T-helper 22 cell (primary cell): Measurements from ENCODE around the gene LMO4.

ENCODE experiments used
- DNase-seq: peaks from one replicate; pipeline ENCODE4 v3.0.0-alpha.2; 2020; ENCODE audit warnings: low read depth

Gene LMO4

DNA sequence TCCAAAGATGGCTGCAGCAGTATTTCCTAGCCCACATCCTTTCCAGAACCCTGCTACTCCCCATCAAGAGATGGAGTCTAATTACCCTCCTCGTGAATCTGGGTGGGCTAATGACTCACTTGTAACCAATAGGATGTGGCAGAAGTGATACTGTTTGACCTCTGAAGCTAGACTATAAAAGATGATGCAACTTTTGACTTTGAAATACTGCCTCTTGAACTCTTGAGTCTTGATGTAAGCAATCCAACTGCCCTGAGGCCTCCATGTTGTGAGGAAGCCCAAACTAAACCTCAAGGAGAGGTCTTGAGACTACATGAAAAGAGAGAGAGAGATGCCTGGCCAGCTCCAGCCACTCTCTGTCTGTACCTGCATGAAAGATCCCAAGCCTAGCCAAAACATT, 29.5 kb downstream of the LMO4 start:
- no peak for DNase-seq

DNA sequence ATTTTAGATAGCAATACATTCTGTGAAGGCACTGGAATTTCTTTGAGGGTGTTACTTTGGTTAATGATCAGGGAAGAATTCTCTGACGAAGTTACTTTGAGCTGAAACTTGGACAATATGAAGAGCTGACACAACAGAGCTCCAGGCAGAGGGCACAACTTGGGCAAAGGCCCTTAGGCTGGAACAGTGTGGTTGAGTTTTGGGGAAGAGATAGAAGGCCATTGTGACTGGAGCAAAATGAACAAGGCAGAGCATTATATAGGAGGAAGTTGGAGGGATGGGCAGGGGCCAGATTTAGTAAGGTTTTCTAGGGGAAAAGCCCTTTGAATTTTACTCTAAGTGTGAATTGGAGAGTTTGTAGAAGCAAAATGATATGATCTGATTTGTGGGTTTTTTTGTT, 30.9 kb downstream of the LMO4 start:
- DNase-seq = no peak

DNA sequence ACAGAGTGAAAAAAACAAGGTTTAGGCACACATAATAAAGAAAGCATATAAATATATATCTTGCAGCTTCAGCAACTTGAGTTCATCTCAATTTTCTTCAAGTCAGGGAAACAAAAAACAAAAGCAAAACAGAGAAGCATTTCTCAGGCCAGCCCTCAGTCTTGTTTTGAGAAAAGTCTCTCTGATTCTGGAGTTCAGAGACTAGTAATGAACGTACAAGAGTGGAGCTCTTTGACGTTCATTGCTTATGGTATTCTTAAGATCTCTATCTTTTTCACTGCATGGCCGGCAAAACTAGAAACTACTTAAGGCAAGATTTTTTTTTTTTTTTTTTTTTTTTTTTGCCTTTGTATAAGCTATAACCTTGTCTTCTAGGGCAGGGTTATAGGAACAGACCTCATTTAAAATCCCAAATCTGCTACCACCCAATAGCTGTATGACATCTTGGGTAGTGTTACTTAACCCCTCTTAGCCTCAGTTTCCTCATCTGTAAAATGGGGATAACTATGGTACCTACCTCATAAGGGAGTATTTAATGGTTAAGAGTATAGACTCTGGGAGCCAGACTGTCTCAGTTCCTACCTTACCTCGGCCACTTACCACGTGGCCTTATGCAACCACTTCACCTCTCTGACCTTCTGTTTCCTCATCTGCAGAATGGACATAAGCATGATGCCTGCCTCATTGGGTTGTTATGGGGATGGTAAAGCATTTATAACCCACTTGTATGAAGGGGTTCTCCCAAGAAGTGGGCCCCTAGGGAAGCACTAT, 33.6 kb downstream of the LMO4 start:
- no peak for DNase-seq

- DNase-seq = no peak
Measured at GRCh38 chr1:87362834-87363426, 34.2 kb downstream of the LMO4 start.

DNA sequence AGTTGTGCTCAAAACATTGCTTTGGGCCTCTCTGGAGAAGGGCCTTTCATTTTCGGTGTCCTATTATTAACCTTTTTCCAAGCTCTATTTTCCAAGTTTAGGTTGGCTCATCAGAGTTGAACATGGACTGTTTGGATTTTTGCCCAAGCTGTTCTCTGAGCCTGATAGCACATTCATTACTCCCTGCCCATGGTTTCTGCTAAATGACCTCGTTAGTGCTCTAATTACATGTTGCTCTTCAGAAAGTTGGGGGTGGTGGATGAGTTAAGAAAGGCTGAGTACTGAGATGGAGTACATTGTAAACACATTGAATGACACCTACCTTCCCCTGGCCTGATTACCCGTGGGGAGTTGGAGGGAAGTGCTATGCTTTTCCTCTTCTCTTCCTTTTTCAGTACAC, 38.9 kb downstream of the LMO4 start:
- no peak for DNase-seq

DNA sequence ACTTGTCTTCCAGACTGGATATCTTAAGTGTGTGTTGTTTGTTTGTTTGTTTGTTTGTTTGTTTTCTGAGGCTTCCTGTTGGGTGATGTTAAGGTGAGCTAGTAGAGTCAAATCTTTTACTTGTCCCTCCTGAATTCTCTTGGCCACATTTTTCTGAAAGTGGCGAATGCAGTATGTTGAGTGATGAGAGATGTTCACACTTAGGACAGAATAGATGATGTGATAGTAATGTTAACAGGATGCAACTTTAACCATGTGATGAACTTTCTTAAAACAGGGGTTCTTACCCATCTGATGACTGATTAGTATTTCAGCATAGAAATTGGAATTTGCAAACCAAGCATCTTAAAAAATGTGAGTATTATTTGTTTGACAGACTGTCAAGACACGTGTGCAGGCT, 40.2 kb downstream of the LMO4 start:
- no peak for DNase-seq

GRCh38 chr1:87369736-87370478, 41.2 kb downstream of the LMO4 start:
- no peak for DNase-seq

GRCh38 chr1:87370544-87370943, 41.9 kb downstream of the LMO4 start:
- no peak for DNase-seq

DNA sequence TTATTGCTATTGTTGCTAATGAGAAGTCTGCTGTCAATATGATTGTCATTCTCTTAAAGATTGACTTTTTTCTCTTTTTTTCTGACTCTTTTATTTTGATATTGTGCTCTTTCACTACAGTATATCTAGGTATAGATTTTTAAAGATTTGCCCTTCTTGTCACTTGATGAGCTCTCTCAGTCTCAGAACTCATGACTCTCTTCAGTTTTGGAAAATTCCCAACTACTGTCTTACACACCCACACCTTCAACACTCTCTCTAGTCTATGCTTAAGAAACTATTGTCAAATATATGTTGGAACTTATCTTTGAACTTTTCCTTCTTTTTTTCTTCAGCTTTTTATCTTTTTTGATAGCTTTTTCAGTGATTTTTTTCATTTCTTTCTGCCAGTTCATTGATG, 50.6 kb downstream of the LMO4 start:
- no peak for DNase-seq

DNA sequence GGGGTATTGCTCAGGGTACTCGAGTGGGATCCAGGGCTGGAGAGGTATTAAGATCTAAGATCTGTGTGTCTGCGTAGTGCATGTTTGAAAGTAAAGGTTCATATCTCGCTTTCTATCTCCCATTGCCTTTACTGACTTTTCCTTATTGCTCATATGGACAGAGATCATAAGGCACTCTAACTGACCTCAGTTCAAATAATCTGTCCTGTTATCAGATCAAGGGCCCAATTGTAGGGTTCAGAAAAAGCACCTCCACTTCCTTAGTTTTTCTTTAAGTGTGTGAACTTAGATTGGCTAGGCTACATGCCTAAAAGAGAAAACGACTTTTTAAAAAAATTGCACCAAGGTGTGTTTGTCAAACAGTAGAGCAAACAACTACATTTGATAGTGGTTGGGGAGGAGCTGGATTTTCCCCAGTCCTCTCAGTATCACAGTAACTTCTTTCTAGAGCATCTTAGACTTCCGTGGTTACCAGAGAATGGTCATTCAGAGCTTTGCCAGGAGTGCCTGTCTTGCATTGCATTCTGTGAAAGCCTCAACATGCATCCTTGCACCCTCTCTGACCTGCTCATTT, 57.6 kb downstream of the LMO4 start:
- DNase-seq = no peak

GRCh38 chr1:87388411-87388810, 59.7 kb downstream of the LMO4 start:
- no peak for DNase-seq

DNA sequence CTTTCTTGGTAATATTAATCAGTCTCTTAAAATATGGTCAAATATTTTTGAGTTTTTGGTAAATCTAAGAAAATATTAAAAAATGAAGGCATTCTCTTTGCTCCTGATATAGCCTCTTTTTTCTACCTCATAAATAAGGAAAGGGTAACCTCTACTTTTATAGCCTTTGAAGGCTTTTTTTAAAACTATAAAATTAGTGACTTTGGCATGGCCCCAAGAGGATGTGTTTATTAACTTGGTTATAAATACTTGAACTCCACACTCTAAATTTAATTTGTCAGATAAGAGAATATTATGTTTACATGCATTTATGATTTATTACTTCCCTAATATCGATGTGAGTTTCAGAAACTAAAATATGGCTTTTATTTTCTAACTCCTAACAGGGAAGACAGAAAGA, 60.3 kb downstream of the LMO4 start:
- no peak for DNase-seq

DNA sequence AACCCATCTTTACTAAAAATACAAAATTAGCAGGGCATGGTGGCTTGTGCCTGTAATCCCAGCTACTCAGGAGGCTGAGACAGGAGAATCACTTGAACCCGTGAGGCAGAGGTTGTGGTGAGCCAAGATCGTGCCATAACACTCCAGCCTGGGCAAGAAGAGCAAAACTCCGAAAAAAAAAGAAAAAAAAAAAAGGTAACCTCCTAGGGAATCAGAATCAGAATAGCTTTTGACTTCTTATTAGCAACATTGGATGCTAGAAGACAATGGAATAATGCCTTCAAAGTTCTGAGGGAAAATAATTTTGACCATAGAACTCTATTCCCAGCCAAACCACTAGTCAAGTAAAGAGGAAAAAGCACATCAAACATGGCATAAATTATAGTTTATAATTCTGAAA, 60.9 kb downstream of the LMO4 start:
- no peak for DNase-seq

DNA sequence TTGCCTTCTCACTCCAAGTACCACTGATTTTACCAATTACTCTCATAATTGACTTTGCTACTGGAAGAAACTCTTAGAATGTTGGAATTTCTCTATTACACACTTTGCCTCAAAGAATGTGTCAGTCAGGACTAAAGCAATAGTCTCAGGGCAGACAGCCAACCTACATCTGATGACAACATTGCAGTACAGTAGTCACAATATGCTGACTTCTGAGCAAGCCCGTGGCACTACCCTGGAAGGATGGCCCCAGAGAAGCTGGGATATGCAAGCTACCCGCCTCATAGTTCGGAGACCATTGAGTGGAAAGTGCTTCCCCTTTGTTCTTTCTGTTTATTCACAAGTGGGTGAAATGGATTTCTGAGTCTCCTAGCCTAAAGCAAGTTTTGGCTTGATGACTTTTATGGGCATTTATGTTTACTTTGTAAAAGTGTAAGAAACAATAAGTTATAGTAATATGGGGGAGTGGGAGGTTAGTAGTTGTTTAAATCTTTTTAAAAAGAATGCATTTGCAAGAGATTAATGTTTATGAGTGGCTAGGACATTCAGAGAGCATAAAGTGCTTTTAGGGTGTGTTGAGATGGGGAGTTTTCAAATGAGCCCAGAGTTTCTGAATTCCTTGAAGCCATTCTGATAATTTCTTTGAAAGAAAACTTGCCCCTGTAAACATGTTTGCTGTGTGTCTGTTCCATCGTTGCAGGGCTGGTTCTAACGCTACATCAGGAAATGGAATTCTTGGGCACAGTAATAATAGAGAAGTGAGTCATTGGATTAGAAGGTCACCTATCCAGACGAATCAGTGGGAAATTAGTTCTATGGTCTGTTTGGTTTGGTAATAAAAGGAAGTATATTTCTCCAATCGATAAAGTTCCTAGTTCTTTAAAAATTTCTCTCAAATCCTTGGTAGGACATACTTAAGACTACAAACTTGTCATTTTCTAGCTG, 63.8 kb downstream of the LMO4 start:
- no peak for DNase-seq

DNA sequence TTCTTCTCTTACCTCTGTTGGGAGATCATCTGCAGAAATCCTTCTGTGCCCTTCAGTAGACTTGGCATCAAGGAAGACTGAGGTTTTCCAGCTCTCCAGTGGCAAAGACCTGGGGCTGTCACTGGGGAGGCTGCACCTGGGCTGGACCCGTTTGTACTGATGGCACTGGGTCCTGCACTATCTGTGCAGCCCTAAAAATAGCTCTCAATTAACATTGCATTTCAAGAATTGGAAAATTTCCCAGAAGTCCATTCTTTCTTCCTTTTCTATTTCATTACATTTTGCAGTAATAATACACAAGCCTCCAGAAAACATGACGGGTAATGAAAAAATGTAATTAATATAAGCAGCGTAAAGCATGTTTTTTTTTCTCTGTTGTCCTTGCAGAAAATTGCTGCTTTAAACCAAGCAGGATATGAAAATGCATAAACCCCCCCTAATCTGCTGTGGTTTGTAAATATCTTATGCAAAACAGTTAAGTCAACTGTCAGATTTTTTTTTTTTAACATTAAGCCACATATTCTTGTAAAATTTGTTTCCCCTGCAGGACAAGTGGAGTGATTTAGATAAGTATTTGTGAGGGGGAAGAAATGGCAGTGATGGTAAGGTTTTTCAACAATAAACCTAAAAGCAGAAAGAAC, 64.9 kb downstream of the LMO4 start:
- no peak for DNase-seq

GRCh38 chr1:87394513-87394912, 65.8 kb downstream of the LMO4 start:
- DNase-seq = no peak

DNA sequence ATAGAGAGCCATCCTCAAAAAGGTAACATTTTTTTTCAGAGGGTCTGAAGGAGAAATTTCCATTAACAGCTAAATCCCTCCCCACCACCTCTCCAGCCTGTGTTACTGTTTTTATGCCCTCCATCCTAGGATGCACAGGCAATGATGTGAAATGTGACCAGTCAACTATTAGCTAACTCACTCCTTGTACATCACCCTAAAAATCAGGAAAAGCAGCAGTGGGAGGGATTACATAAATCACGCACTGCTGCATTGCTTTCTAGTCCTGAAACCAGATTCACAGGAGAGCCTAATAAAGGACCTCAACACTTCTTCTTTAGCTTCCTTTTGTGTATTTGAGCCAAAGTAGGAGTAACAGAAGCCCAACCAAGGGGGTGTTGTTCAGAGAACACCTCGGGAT, 66.3 kb downstream of the LMO4 start:
- DNase-seq = no peak
